Activated T-cell treated with anti-CD3 and anti-CD28 coated beads for 1 hour (primary cell): Measurements from ENCODE around the gene ADORA2A.
"Not testable (repeated sequence)": the region's sequence is repeated elsewhere in the genome, so short reads cannot be mapped to it uniquely, and the experiment has no call there.

Experiments
- DNase-seq: peaks from one replicate; pipeline ENCODE4 v3.0.0-alpha.2; 2020; ENCODE audit warnings: low read depth

The ADORA2A gene

DNA sequence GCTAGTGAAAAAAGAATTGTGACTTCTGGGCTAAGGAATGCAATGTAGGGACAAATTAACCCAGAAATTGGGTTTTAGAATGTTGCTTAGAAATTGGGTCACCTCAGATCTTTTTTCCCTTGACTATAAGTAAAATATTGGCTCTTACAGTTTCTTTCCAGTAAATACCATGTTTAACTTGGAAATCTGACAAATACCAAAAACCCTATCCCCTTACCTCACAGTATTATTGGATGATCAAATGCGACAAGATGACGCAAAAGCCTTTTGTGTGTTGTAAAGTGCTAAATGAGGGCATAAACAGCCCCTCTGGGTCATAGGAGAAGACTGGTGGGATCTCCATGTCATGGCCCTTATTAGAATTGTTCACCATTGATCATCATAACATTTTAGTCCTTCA, 61.6 kb downstream of the ADORA2A start:
- no peak for DNase-seq

DNA sequence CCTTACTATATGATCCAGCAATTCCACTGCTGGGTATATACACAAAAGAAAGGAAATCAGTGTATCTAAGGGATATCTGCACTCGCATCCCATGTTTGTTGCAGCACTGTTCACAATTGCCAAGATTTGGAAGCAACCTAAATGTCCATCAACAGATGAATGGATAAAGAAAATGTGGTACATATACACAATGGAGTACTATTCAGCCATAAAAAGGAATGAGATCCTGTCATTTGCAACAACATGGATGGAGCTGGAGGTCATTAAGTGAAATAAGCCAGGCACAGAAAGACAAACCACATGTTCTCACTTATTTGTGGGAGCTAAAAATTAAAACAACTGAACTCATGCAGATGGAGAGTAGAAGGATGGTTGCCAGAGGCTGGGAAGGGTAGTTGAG, 62.0 kb downstream of the ADORA2A start:
- DNase-seq, result not testable (repeated sequence)
